K562 (cell line): ENCODE results near the gene KIF17.

ENCODE experiments used
- ZNF232 ChIP-seq: sonication (generic); formaldehyde crosslinking; IDR thresholded peaks from 2 replicates; pipeline ENCODE4 v1.8.0; 2022; ENCODE audit warnings: mild to moderate bottlenecking, missing genetic modification reagents
- TF ChIP-seq, protein P1 (sequence below), 2 experiments: fragments of 450-650 bp; IDR thresholded peaks; 2 replicates each; pipeline ENCODE4 v1.6.1; 2016; ENCODE audit warnings: mild to moderate bottlenecking in 2 of 2, borderline replicate concordance in 1 of 2, low read depth in 1 of 2, moderate library complexity in 1 of 2

DNA sequence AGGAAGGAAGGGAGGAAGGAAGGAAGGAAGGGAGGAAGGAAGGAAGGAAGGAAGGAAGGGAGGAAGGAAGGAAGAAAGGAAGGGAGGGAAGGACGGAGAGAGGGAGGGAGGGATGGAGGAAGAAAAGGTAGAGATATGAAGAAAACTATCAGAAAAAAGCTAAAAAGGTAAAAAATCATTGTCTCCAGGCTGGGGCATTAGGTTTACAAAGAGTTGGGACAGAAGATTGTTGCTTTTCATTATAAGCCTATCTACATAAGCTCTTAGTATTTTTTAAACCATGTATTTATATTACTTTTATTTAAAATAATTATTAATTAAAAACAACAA is 91.7 kb downstream of the KIF17 start:
- TF ChIP-seq ZNF232: no peak
- TF ChIP-seq, protein P1, sequence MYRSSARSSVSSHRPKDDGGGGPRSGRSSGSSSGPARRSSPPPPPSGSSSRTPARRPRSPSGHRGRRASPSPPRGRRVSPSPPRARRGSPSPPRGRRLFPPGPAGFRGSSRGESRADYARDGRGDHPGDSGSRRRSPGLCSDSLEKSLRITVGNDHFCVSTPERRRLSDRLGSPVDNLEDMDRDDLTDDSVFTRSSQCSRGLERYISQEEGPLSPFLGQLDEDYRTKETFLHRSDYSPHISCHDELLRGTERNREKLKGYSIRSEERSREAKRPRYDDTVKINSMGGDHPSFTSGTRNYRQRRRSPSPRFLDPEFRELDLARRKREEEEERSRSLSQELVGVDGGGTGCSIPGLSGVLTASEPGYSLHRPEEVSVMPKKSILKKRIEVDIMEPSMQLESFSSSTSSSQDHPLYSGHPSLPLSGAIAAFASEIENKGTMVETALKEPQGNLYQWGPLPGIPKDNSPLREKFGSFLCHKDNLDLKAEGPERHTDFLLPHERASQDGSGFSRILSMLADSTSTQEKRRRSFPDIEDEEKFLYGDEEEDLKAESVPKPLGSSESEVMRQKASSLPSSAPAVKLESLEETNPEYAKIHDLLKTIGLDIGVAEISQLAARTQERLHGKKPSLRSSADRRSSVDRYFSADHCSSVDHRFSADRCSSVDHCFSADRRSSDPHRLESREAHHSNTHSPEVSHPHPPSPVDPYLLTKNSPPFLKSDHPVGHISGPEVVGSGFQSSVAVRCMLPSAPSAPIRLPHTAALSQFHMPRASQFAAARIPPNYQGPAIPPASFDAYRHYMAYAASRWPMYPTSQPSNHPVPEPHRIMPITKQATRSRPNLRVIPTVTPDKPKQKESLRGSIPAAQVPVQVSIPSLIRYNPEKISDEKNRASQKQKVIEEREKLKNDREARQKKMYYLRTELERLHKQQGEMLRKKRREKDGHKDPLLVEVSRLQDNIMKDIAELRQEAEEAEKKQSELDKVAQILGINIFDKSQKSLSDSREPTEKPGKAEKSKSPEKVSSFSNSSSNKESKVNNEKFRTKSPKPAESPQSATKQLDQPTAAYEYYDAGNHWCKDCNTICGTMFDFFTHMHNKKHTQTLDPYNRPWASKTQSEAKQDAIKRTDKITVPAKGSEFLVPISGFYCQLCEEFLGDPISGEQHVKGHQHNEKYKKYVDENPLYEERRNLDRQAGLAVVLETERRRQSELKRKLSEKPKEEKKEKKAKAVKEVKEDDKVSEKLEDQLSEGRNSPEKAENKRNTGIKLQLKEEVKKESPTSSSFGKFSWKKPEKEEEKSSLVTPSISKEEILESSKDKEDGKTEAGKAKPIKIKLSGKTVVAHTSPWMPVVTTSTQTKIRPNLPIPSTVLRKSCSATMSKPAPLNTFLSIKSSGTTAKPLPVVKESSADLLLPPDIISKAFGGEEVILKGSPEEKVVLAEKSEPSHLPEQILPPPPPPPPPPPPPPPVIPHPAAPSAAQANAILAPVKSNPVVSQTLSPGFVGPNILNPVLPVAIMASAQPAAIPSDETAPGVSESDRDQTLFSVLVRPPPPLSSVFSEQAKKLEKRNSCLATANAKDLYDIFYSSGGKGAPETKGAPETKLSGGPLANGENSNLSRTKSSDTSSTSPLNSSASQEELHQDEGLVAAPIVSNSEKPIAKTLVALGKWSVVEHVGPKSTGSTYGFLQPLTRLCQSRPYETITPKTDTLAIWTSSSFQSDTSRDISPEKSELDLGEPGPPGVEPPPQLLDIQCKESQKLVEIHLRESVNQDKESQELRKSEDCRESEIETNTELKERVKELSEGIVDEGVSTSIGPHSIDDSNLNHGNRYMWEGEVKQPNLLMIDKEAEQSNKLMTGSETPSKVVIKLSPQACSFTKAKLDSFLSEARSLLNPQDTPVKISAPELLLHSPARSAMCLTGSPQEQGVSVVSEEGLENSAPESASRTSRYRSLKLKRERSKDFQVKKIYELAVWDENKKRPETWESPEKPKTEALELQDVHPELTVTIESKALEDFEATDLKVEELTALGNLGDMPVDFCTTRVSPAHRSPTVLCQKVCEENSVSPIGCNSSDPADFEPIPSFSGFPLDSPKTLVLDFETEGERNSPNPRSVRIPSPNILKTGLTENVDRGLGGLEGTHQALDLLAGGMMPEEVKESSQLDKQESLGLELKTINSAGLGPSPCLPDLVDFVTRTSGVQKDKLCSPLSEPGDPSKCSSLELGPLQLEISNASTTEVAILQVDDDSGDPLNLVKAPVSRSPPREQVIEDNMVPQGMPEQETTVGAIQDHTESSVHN (IDR thresholded peaks at IDR 0.05; ENCODE audit: borderline replicate concordance in 1 of 2, low read depth in 1 of 2): no peak
